Measurements from ENCODE around the gene DYNLT4.

DNA sequence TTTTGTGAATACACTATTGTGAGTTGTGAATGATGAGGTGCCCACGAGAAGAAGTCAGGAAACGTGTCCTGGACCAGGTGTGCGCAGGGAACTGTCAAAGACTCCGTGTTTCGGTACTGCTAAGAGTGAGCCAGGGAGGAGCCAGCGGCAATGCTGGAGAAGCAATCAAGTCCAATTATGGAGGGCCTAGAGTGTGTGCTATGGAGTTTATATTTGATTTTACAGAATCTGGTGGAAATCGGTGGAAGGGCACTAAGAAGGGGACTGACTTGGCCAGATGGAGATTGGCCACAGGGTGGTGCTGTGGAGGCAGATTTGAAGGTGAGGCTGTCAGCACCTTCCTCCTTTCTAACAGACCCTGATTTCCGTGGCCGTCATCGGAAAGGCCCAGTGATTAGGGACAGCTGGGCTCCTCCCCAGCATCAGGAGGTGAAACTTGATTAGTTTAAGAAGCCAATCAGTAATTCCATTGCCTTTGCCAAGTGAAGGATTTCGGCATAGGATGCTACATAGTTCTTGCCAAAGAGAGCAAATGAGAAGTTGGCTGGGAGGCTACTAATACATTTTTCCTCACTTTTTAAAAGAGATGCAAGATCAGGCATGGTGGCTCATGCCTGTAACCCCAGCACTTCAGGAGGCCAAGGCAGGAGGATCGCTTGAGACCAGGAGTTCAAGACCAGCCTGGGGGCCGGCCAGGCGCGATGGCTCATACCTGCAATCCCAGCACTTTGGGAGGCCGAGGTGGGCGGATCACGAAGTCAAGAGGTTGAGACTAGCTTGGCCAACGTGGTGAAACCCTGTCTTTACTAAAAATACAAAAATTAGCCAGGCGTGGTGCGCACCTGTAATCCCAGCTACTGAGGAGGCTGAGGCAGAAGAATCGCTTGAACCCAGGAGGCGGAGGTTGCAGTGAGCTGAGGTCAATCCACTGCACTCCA, 28.9 kb upstream of the DYNLT4 start:
- TF ChIP-seq, protein P1, sequence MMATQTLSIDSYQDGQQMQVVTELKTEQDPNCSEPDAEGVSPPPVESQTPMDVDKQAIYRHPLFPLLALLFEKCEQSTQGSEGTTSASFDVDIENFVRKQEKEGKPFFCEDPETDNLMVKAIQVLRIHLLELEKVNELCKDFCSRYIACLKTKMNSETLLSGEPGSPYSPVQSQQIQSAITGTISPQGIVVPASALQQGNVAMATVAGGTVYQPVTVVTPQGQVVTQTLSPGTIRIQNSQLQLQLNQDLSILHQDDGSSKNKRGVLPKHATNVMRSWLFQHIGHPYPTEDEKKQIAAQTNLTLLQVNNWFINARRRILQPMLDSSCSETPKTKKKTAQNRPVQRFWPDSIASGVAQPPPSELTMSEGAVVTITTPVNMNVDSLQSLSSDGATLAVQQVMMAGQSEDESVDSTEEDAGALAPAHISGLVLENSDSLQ (IDR thresholded peaks at IDR 0.05), result 0 out of 2 replicates have a peak, but pooled peaks have one; percentile 6
- TF ChIP-seq ARNT (IDR thresholded peaks at IDR 0.05), result no peak
- TF ChIP-seq FOXA1 (IDR thresholded peaks at IDR 0.05), result no peak
- no peak for TF ChIP-seq ELF4 (IDR thresholded peaks at IDR 0.05)
- no peak for TF ChIP-seq TARDBP (IDR thresholded peaks at IDR 0.05)
- TF ChIP-seq ZNF384 (IDR thresholded peaks at IDR 0.05), result no peak
- no peak for TF ChIP-seq FOXK2 (IDR thresholded peaks at IDR 0.05)
- no peak for TF ChIP-seq SP1 (IDR thresholded peaks at IDR 0.05)
- TF ChIP-seq FOXM1 (IDR thresholded peaks at IDR 0.05; ENCODE audit: borderline replicate concordance), result no peak
- no peak for TF ChIP-seq SUZ12 (IDR thresholded peaks at IDR 0.05)
- no peak for TF ChIP-seq BHLHE40 (IDR thresholded peaks at IDR 0.05; ENCODE audit: borderline replicate concordance)
- no peak for TF ChIP-seq HDGF (IDR thresholded peaks at IDR 0.05; ENCODE audit: borderline replicate concordance)

Measured in HEK293T (cell line).